Measurements from ENCODE around the gene ODF4.

The ODF4 gene

GRCh38 chr17:8339540-8339939 lies at the start of gene ODF4:
Gene ODF4 (plus strand): TSS chr17:8339840. CDS start chr17:8340052, 212 bp downstream.
- no peak for DNase-seq (ENCODE audit: extremely low read depth, low read depth)
- no peak for TF ChIP-seq CTCF (IDR thresholded peaks at IDR 0.05; ENCODE audit: low read depth, low read length)

GRCh38 chr17:8290043-8290442 lies 49.6 kb upstream of the ODF4 start:
- TF ChIP-seq CTCF (IDR thresholded peaks at IDR 0.05; ENCODE audit: low read depth, low read length) = no peak
- DNase-seq (ENCODE audit: extremely low read depth, low read depth) = no peak

GRCh38 chr17:8292639-8293395 lies 46.8 kb upstream of the ODF4 start:
- no peak for DNase-seq (ENCODE audit: extremely low read depth, low read depth)
- no peak for TF ChIP-seq CTCF (IDR thresholded peaks at IDR 0.05; ENCODE audit: low read depth, low read length)

- no peak for DNase-seq (ENCODE audit: extremely low read depth, low read depth)
- no peak for TF ChIP-seq CTCF (IDR thresholded peaks at IDR 0.05; ENCODE audit: low read depth, low read length)
Observed at GRCh38 chr17:8294361-8294760, 45.3 kb upstream of the ODF4 start.

GRCh38 chr17:8294814-8295316 lies 44.8 kb upstream of the ODF4 start:
- no peak for TF ChIP-seq CTCF (IDR thresholded peaks at IDR 0.05; ENCODE audit: low read depth, low read length)
- DNase-seq (ENCODE audit: extremely low read depth, low read depth) = no peak

- no peak for DNase-seq (ENCODE audit: extremely low read depth, low read depth)
- no peak for TF ChIP-seq CTCF (IDR thresholded peaks at IDR 0.05; ENCODE audit: low read depth, low read length)
Observed at GRCh38 chr17:8300226-8300625, 39.4 kb upstream of the ODF4 start.

- TF ChIP-seq CTCF (IDR thresholded peaks at IDR 0.05; ENCODE audit: low read depth, low read length) = peak; percentile 88
- peak; percentile 19 for DNase-seq (ENCODE audit: extremely low read depth, low read depth)
Observed at GRCh38 chr17:8300627-8301242, 38.9 kb upstream of the ODF4 start.
